HG03175 (cell line): ENCODE measurements around the gene CLEC10A.
"Not testable (repeated sequence)": the region's sequence is repeated elsewhere in the genome, so short reads cannot be mapped to it uniquely, and the experiment has no call there.

ENCODE experiments used
- ATAC-seq: cut with Tn5 transposase; IDR thresholded peaks from one replicate; pipeline ENCODE4 v1.9.1; 2021; ENCODE audit warnings: mild to moderate bottlenecking, moderate library complexity; ENCODE audit not compliant: unreplicated experiment

The CLEC10A gene, protein sequence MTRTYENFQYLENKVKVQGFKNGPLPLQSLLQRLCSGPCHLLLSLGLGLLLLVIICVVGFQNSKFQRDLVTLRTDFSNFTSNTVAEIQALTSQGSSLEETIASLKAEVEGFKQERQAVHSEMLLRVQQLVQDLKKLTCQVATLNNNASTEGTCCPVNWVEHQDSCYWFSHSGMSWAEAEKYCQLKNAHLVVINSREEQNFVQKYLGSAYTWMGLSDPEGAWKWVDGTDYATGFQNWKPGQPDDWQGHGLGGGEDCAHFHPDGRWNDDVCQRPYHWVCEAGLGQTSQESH

DNA sequence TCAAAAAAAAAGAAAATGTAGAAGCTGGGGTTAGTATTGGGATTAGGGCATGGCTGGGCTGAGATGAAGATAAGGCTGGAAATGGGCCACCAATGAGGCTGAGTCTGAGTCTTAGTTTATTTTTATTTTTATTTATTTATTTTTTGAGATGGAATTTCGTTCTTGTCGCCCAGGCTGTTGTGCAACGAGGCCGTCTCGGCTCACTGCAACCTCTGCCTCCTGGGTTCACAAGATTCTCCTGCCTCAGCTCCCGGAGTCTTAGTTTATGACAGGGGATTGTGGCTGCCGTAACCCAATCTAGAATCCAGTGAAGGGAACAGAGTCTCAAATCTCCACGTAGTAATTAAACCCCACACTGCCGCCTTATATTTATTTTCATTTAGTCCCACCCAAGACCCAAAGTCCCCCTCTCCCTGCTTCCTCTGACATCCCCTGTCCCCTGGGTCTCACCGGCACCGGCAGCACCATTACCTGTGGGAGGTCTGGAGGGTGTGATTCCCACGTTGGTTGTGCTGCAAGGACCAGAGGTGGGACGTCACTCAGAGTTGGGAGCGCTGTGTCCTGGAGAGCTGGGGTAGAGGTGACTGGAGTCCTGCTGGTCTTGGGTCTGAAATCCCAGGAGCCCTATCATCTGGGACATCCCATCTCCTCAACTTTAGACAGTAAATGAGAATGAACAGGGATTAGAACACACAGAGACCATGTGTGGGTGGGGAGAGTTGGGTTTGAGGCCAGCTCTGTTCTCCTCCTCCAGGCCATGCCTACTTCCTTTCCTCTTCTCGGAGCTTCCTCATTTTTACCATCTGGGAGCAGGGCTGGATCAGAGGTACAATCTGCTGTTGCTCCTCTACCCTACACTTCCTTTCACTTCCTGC is at the start of gene CLEC10A:
TSS of gene CLEC10A (minus strand) at position 671 of the 875 bp plus-strand sequence. CDS start 1,439 bp downstream, outside the sequence.
- ATAC-seq = no peak

GRCh38 chr17:7129311-7129710 is 49.3 kb upstream of the CLEC10A start:
- no peak for ATAC-seq

DNA sequence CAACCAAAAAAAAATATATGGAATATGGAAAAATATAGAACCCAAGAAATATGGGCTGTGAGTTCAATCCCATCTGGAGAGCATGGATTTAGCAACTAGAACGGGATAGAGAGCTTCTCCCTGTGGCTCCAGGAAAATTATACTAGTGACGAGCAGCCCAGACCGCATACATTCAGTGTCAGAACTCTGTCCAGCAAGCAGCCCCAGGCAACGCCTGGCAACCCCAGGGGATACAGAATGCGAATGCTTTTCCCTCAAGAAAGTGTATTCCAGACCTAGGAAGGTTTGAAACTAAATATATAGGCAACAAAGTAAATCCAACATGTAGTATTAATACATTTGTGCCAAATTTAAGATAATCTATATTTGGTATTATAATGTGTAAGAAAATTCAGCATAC is 48.1 kb upstream of the CLEC10A start:
- ATAC-seq = no peak

GRCh38 chr17:7127501-7127900 is 47.5 kb upstream of the CLEC10A start:
- ATAC-seq = not testable (repeated sequence)

DNA sequence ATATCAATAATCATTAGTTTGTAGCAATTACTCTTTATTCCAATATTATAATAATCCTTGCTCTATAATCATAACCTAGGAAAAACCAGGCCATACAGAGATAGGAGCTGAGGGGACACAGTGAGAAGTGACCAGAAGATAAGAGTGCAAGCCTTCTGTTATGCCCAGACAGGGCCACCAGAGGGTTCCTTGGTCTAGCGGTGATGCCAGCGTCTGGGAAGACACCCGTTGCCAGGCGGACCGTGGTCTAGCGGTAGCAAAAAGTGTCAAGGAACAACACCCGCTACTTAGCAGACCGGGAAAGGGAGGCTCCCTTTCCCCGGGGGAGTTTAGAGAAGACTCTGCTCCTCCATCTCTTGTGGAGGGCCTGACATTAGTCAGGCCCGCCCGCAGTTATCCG is 46.3 kb upstream of the CLEC10A start:
- not testable (repeated sequence) for ATAC-seq

DNA sequence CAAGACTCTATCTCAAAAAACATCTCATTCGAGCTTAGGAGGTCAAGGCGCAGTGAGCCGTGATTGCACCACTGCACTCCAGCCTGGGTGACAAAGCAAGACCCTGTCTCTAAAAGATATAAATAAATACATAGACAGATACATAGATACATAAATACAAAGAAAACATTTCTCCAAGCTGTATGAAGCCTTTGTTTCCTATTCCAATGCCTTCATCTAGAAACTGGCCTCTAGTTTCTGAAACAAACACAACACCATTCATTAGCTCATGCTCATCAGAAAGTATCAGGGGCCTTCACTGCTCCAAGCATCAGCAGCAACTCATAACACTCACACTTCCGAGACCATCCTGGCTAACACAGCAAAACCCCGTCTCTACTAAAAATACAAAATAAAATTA is 44.9 kb upstream of the CLEC10A start:
- no peak for ATAC-seq

- no peak for ATAC-seq
Measured at GRCh38 chr17:7123844-7124243, 43.8 kb upstream of the CLEC10A start.

DNA sequence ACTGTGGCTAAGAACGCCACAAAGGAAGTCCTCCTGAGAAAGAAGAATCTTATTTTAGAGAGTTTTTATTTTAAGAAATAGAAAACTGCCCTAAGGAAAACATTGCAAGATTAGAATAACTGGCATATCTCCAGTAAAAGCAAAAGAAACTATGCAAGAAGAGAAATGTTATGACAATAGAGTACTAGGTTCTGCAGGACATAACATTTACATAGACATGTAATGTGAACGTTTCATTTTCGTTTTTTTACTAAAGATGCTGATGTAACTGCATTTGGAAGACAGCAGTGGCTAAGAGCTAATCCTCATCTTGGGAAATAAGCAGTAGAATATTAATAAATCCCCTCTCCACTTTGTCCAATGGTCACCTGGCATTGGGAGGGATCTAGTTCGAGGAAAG is 42.3 kb upstream of the CLEC10A start:
- no peak for ATAC-seq

- ATAC-seq = not testable (repeated sequence)
Measured at GRCh38 chr17:7120635-7121034, 40.6 kb upstream of the CLEC10A start.

DNA sequence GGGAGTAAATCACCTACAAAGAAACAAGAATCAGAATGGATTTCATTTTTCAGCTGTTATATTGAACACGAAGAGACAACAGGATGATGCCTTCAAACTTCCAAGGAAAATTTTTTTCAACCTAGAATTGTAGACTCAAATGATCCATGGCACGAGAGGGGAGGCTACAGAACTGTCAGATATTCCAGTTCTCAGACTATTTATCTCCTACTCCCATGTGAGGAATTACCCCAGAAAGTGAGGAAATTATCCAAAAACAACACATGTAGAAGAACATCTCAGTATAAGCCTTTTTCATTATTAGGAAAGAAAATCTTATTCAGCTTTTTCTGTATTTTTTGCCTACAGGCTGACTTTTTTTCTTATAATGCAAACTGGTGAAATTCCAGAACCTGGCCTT is 40.1 kb upstream of the CLEC10A start:
- no peak for ATAC-seq

DNA sequence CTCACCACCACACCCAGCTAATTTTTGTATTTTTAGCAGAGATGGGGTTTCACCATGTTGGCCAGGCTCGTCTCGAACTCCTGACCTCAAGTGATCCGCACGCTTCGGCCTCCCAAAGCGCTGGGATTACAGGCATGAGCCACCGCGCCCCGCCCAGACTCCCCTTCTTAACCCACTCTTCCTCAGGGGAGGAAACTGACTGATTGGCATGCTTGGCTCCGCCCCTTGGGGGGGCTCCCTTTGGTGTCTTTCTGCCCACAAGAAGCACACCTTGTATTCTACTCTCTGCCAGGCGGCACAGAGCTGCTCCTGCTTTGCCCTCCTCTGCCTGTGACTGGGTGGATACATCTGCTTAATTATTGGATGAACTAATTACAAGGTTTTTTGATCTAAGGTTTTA is 39.3 kb upstream of the CLEC10A start:
- no peak for ATAC-seq

GRCh38 chr17:7114875-7115614 is 35.0 kb upstream of the CLEC10A start:
- ATAC-seq = no peak

DNA sequence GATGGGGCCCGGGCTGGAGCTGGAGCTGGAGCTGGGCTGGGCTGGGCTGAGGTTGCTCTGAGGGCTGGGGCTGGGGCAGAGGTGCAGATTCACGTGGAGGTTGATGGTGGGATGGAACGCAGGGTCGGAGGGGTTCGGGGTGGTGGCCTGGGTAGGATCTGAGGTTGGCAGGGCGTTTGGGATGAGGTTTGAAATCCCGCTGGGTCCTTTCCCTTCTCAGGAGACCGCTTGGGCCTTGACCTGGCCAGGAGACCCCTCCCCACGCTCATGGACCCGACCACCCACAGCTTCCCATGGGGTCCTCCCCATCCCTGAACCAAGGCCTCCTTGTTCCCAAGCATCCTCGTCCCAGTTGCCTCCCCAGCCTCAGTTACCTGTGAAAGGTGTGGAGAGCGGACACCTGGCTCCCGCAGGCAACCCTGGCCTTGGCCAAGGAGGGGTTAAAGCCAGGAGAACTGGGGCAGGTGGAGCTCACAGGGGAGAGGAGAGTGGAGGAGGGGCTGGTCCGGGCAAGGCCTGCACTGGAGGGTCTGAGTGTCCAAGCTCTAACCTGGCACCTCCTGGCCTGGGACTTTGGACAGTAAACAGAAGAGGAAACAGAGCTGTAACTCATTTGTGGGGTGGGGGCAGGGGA is 34.3 kb upstream of the CLEC10A start, which contains the start of gene ASGR2:
TSS of gene ASGR2 (minus strand) at position 582 of the 634 bp plus-strand sequence. CDS start 582 bp downstream, outside the sequence.
- ATAC-seq = no peak

DNA sequence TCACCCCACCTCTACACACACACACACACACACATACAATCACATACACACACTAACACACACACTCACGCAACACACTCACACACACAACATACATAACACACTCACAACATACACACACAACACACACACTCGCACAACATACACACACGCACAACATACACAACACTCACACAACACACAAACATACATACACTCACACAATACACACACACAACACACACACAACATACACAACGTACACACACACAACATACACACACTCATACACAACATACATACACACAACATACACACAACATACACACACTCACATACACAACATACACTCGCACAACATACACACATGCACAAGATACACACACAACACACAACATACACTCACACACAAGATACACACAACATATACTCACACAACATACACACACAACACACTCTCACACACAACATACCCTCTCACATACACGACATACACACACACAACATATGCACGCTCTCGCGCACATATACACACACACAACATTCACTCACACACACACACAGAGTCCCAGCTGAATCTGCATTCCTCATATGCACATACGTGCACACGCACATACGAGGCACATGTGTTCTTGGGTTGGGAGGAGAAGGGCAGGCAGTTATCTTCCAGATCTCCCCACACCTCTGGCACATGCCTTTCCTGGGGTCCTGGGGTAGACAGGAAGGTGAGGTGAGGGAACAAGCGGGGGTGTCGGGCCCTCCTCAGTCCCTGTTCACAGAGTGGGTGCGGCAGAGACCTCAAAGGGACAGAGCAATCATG is 33.4 kb upstream of the CLEC10A start:
- ATAC-seq = no peak

DNA sequence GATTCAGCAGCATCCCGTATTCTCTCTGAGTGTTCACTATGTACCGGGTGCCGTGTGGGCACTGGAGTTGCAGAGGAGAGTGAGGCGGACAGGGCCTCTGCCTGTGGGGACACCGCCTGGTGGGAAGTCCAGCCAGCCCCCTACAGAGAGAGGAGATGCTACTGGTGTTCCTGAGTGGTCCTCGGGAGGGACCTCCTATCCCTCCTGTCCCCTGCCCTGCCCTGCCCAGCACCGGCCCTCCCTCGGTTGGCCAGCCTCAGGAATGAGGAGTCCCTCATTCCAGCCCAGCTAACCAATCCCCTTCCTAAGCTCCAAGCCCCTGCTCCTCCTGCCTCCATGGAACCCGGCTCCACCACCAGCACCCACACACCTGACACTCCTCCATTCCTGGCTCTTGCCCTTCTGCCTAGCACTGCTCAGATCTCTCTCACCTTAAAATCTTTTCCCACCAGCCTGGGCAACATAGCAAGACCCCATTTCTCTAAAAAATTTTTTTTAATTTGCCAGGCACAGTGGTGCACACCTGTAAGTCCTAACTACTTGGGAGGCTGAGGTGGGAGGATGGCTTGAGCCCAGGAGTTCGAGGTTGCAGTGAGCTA is 32.6 kb upstream of the CLEC10A start:
- no peak for ATAC-seq

DNA sequence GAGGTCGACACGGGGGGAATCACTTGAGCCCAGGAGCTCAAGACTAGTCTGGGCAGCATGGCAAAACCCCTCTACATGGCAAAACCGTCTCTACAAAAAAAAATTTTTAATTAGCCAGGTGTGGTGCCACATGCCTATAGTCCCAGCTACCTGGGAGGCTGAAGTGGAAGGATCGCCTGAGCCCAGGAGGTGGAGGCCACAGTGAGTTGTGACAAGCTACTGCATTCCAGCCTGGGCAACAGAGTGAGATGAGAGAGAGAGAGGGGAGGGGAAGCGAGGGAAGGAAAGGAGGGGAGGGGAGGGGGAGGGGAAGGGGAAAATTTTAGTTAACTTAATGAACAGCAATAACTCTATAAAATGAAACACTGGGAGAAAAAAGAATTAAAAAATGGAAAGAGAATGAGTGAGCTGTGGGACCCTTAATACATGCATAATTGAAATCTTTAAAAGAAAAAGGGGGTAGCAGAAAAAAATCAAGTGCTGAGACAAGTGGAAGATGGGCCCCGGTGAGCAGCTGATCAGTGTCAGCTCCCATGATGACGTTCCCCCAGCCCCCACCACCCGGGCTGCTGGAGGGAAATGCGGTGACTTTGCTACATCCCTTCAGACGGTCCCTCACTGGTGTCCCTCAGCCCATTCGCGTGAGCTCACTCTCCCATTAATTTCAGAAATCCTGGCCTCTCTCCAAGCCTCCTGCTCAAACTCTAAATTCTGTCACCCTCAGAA is 31.9 kb upstream of the CLEC10A start:
- no peak for ATAC-seq

DNA sequence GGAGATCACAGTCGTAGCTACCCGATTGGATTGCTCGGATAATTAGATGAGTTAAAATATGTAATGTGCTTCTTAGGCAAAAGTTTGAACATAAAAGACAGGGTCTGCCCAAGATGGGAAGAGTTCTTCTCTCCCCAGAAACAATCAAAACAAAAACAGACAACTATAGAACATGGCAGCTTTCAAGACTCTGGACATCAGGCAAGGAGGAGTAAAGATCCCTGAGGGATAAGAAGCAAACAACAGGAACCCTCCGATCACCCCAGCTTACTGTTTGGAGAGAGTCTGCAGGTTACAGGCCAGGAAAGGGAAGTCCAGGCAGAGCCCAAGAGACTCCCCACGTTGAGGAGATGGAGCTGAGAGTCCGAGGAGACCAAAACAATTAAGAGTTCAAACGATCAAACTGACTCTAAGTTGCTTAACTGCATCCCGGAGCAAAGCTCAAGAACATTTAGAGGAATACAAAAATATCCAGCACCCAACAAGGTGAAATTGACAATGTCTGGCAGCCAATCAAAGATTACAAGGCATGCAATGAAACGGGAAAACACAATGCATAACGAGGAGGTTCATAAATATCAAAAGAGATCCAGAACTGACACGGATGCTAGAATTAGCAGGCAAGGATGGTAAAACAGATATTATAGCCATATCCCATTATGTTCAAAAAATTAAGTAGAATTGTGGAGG is 30.7 kb upstream of the CLEC10A start:
- ATAC-seq = no peak
